GM13977 (cell line): ENCODE results near the gene SMIM8.

Experiments used
- DNase-seq: peaks from one replicate; pipeline ENCODE4 v3.0.0; 2012; ENCODE audit warnings: low spot score
- CTCF ChIP-seq: IDR thresholded peaks from 2 replicates; pipeline ENCODE4 v1.5.1; 2012; ENCODE audit warnings: mild to moderate bottlenecking, control low read depth; ENCODE audit not compliant: insufficient read depth; ENCODE audit errors: extremely low read depth, missing control alignments
- in situ Hi-C: fragments of 300-500 bp; cut with MboI; formaldehyde crosslinking; loops from one replicate; pipeline ENCODE4 v1.12.0; 2022; ENCODE audit warnings: low sequenced_read_pairs, low pct_unique_long_range_greater_than_20kb, mixed read lengths, inconsistent platforms; ENCODE audit not compliant: unreplicated experiment

The SMIM8 gene

GRCh38 chr6:87357479-87358196 is 35.2 kb downstream of the SMIM8 start:
- in situ Hi-C loops = no loop called here
- DNase-seq = no peak
- TF ChIP-seq CTCF = no peak

- TF ChIP-seq CTCF = no peak
Observed at GRCh38 chr6:87364602-87365252, 42.3 kb downstream of the SMIM8 start.

GRCh38 chr6:87366072-87366827 is 43.9 kb downstream of the SMIM8 start:
- no peak for DNase-seq
- in situ Hi-C loops = no loop called here
- no peak for TF ChIP-seq CTCF

More at GRCh38 chr6:87364602-87365252, 42.3 kb downstream of the SMIM8 start:
- DNase-seq = no peak
- in situ Hi-C loops = no loop called here

GRCh38 chr6:87366899-87367298 is 44.5 kb downstream of the SMIM8 start:
- no peak for TF ChIP-seq CTCF
- in situ Hi-C loops = no loop called here
- no peak for DNase-seq

- no peak for DNase-seq
- TF ChIP-seq CTCF = no peak
- in situ Hi-C loops = no loop called here
Observed at GRCh38 chr6:87373377-87373776, 51.0 kb downstream of the SMIM8 start.

- no peak for DNase-seq
- TF ChIP-seq CTCF = no peak
- in situ Hi-C loops = no loop called here
Observed at GRCh38 chr6:87375315-87375714, 52.9 kb downstream of the SMIM8 start.
